ENCODE data around the gene FGF23. TPM values are rescaled to one million over a fixed set of nuclear protein-coding genes. Genes with fewer than 3 reads are reported as not detected.

FGF23 gene
- total and polyA plus RNA-seq, 4 donors = 0.10 to 0.83 (median 0.47) TPM; not detected in 1

DNA sequence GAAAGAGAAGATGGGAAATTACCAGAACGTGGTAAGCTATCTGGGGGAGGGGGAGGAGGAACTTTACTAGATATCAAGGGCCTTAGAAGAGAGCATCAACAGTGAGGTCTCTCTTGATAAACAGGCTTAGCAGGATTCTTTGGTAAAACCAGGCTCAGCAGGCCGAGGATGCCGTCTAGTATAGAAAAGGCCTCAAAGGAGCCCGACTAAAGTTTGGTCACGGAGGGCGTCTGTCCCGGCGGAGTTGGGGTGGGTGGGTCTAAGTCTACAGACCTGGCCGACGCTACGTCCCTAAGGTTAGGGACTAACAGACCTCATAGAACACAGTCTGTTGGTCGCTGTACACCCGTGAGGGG, 59.0 kb downstream of the FGF23 start (continued):
- TF ChIP-seq, protein P1, sequence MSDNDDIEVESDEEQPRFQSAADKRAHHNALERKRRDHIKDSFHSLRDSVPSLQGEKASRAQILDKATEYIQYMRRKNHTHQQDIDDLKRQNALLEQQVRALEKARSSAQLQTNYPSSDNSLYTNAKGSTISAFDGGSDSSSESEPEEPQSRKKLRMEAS (IDR thresholded peaks at IDR 0.05) = no peak
- TF ChIP-seq YY1 (IDR thresholded peaks at IDR 0.05) = no peak

Other genes with a start within 250 kb of the FGF23 start
- 10 to 100 TPM in 1 of 2 donors, 1 to 10 TPM in 1; 2.6 to 16.5 TPM for gene CCND2, start 106.0 kb downstream of the FGF23 start, total RNA-seq
- gene CCND2, start 106.0 kb downstream of the FGF23 start, polyA plus RNA-seq = 1 to 10 TPM in 1 of 2 donors, under 1 TPM in 1; 0.50 to 3.3 TPM
- gene TIGAR, start 58.5 kb downstream of the FGF23 start, total RNA-seq = 1 to 10 TPM; 1.1 to 3.3 TPM
- gene TIGAR, start 58.5 kb downstream of the FGF23 start, polyA plus RNA-seq = 1 to 10 TPM in 1 of 2 donors, under 1 TPM in 1; 0.56 to 3.0 TPM
- gene FGF6, start 66.1 kb upstream of the FGF23 start, total RNA-seq = not detected
- gene FGF6, start 66.1 kb upstream of the FGF23 start, polyA plus RNA-seq = not detected
- 10 to 100 TPM in 1 of 2 donors, under 1 TPM in 1; 0.50 to 14.9 TPM for gene RAD51AP1, start 159.2 kb upstream of the FGF23 start, total RNA-seq
- gene RAD51AP1, start 159.2 kb upstream of the FGF23 start, polyA plus RNA-seq = 1 to 10 TPM; 1.3 TPM
- gene DYRK4, start 182.5 kb upstream of the FGF23 start, total RNA-seq = 10 to 100 TPM; 12.0 to 20.3 TPM
- gene DYRK4, start 182.5 kb upstream of the FGF23 start, polyA plus RNA-seq = 10 to 100 TPM; 13.9 to 15.0 TPM